Epithelial cell of esophagus (primary cell): ENCODE data around the gene SMOC2.

Experiments used
- DNase-seq: peaks from one replicate; pipeline ENCODE4 v3.0.0; 2010; ENCODE audit warnings: low read depth
- H3K4me3 ChIP-seq: 2 replicates; pipeline ENCODE4 v1.5.1; 2011; ENCODE audit warnings: mild to moderate bottlenecking, low read length, control low read depth
- TF ChIP-seq, protein P1 (sequence below): IDR thresholded peaks from 2 replicates; pipeline ENCODE4 v1.5.1; 2011; ENCODE audit warnings: low read depth, mild to moderate bottlenecking, low read length, control low read depth, inconsistent platforms; ENCODE audit not compliant: insufficient read depth; ENCODE audit errors: missing control alignments

SMOC2 gene

DNA sequence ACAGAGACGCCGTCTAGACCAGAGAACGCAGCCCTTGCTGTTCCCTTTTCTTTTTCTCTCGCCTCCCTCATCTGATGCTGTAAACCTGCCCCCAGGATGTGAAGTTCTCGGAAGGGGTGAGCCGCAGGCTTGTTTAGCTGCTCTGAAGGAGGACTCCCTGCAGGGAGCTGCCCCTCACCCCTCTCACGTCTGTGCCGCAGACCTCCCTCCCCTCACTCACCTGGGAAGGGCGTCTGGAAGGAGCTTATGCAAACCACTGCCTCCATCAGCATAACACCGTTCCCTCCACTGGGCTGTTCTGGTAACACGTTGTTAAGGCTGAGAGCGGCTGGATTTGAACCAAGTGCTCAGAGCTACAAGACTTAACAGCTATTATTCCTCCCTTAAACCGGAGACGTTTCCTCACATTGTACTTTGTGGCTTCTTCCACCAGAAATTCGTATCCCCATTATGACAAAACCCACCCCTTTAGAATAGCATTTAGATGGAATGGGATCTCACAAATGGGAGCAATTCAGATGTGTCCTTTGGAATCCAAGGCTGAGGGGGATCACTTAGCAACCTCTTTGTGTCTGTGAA lies 99.8 kb downstream of the SMOC2 start:
- no peak for DNase-seq
- H3K4me3 ChIP-seq: no peak overlapping the region
- TF ChIP-seq, protein P1, sequence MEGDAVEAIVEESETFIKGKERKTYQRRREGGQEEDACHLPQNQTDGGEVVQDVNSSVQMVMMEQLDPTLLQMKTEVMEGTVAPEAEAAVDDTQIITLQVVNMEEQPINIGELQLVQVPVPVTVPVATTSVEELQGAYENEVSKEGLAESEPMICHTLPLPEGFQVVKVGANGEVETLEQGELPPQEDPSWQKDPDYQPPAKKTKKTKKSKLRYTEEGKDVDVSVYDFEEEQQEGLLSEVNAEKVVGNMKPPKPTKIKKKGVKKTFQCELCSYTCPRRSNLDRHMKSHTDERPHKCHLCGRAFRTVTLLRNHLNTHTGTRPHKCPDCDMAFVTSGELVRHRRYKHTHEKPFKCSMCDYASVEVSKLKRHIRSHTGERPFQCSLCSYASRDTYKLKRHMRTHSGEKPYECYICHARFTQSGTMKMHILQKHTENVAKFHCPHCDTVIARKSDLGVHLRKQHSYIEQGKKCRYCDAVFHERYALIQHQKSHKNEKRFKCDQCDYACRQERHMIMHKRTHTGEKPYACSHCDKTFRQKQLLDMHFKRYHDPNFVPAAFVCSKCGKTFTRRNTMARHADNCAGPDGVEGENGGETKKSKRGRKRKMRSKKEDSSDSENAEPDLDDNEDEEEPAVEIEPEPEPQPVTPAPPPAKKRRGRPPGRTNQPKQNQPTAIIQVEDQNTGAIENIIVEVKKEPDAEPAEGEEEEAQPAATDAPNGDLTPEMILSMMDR: no peak

DNA sequence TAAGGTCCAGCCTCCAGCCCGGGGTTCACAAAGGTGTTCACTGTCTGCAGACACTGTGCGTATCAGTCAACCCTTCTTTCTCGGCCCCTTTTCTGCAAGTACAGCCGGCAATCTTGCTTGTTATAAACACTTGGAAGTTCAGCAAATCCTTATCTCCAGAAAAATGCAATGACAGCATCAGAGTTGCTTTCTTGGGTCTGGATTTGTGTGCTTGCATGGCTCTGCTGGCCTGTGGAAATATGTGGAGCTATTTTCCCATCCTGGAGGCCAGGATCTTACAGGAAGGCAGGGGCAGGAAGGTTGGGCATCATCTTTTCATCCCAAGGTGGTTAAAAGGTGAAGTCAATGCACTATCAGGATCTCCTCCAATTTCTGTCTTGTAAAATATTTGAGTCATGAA lies 100.3 kb downstream of the SMOC2 start:
- H3K4me3 ChIP-seq: no peak overlapping the region
- no peak for DNase-seq
- TF ChIP-seq, protein P1: no peak

DNA sequence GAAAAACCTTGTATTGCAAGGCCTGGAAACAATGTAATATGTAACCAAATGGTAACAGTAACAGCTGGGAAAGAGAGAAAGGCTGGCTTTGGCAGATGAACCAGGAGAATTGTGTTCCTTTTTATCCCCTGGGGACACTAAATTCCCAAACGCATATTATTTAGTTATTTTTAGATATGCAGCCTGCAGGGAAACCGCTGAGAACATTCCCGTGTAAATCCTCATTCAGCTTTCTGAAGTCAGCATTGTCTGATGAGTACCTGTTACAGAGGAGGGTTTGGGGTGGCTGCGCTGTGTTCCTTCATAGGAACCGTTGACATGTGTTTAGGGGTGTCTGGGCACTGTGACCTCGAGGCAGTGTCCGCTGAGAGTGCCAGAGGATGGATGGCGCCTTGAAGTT lies 101.3 kb downstream of the SMOC2 start:
- no peak overlapping the region for H3K4me3 ChIP-seq
- TF ChIP-seq, protein P1: no peak
- DNase-seq: no peak

DNA sequence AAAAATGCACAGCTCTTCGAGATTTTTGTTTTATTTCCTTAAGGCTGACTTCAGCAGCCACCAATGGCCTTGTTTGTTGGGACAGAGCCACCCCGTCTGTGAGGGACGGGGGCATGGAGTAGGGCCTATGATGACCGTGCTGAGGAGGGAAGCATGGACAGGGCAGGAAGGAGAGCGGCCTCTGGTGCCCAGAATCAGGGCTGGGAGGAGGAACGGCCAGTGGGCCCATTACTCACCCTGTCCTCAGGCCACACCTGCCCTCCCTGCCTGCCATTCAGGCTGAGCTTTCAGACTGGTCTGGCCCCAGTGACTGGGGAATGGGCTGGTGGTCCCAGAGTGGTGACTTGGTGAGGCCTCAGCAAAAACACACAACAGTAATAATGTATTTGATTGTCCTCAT lies 104.4 kb downstream of the SMOC2 start:
- H3K4me3 ChIP-seq: no peak overlapping the region
- TF ChIP-seq, protein P1: no peak
- DNase-seq: no peak

DNA sequence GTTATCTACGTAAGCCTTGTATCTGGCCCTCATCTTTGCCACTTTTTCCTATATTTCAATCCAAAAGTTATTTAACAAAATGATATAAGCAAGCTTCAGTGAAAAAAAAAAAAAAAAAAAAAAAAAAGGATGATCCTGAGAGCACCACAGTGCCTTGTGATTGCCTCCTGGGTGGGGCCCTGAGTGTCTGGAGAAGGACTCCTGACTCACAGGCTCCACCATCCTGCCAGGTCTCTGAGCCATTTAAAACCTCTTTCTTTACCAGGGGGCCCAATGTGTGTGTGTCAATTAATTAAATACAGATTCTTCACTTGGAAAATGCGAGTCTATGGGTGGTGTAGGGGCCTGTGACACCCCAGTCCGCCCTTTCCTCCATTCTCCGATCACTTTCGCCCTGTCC lies 105.2 kb downstream of the SMOC2 start:
- TF ChIP-seq, protein P1: no peak
- no peak overlapping the region for H3K4me3 ChIP-seq
- no peak for DNase-seq

DNA sequence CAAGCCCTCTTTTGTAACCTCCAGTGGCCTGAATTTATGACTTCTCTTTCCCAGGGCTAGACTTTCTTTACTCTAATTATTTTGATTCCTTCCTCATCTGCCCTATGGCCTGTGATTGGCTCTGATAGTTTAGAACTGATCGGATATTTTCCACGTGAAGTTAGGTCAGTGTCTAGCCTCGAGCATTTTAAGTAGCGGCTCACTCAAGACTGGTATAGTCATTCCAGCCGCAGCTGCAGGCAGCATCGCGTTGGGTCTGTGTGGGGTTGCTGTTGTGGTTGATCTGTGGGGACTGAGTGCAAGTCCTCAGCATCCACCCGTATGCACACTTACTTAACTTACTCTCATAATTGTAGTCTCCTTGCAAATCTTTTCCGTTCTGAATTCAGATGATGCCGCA lies 105.7 kb downstream of the SMOC2 start:
- no peak overlapping the region for H3K4me3 ChIP-seq
- TF ChIP-seq, protein P1: no peak
- no peak for DNase-seq

DNA sequence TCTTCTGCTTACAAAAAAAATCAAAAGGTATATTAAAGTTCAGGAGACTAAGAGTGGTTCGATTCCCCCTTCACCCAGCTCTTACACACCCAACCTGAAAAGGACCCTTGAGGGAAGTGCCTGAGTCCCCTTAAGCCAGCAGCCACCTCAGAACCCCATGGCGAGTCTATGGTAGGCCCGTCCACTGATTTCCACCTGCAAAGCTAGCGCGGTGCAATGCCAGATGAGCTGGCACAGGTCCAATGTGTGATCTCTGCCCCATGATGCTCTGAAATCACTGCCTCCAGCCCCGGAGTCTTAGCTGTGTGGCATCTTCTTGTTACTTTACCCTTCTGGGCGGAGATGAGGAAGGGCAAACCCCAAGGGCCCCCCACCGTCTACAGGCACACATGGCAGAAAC lies 109.3 kb downstream of the SMOC2 start:
- TF ChIP-seq, protein P1: no peak
- no peak overlapping the region for H3K4me3 ChIP-seq

More for the DNA sequence above, 109.3 kb downstream of the SMOC2 start:
- no peak for DNase-seq
